Neural cell (in vitro differentiated cells): ENCODE measurements around the gene L3MBTL2. TPM values are rescaled to one million over a fixed set of nuclear protein-coding genes. Genes with fewer than 3 reads are reported as not detected.

ENCODE experiments used
- H2AFZ ChIP-seq: fragments of 200-600, 300-800 bp; sonication (generic), shearing (Covaris generic); 2 replicates; pipeline ENCODE4 v1.6.0; 2014; ENCODE audit warnings: low read depth, mild to moderate bottlenecking, antibody characterized with exemption, low read length, moderate library complexity
- H3F3A ChIP-seq: fragments of 200-600 bp; shearing (Covaris generic); 2 replicates; pipeline ENCODE4 v1.6.1; 2016; ENCODE audit warnings: mild to moderate bottlenecking, moderate library complexity, mixed read lengths, antibody characterized with exemption, low read length; ENCODE audit not compliant: insufficient read depth, poor library complexity, severe bottlenecking
- H3K27ac ChIP-seq: fragments of 200-600, 300-800 bp; sonication (generic), shearing (Covaris generic); 2 replicates; pipeline ENCODE4 v1.5.1; 2014; ENCODE audit warnings: mild to moderate bottlenecking, low read length, moderate library complexity
- H3K27me3 ChIP-seq: fragments of 300-800, 200-600 bp; sonication (generic), shearing (Covaris generic); 2 replicates; pipeline ENCODE4 v1.6.0; 2014; ENCODE audit warnings: mild to moderate bottlenecking, low read depth, low read length, moderate library complexity; ENCODE audit not compliant: insufficient read depth
- H3K36me3 ChIP-seq: fragments of 300-800, 200-600 bp; sonication (generic), shearing (Covaris generic); 2 replicates; pipeline ENCODE4 v1.5.1; 2014; ENCODE audit warnings: mild to moderate bottlenecking, antibody characterized with exemption, low read length, moderate library complexity; ENCODE audit not compliant: insufficient read depth
- H3K4me2 ChIP-seq: fragments of 300-800, 200-600 bp; sonication (generic), shearing (Covaris generic); 2 replicates; pipeline ENCODE4 v1.6.0; 2014; ENCODE audit warnings: mild to moderate bottlenecking, low read length
- H3K4me3 ChIP-seq: fragments of 300-800, 200-600 bp; sonication (generic), shearing (Covaris generic); 2 replicates; pipeline ENCODE4 v1.5.1; 2014; ENCODE audit warnings: mild to moderate bottlenecking, low read length, moderate library complexity
- H3K79me2 ChIP-seq: fragments of 200-600 bp; shearing (Covaris generic); replicated peaks from 2 replicates; pipeline ENCODE4 v1.6.0; 2014; ENCODE audit warnings: mild to moderate bottlenecking, low read length, moderate library complexity; ENCODE audit not compliant: insufficient read depth
- H3K9ac ChIP-seq: fragments of 300-800, 200-600 bp; sonication (generic), shearing (Covaris generic); 2 replicates; pipeline ENCODE4 v1.6.1; 2016; ENCODE audit warnings: mild to moderate bottlenecking, low read length, mixed read lengths
- H3K9me2 ChIP-seq: fragments of 200-600 bp; shearing (Covaris generic); 2 replicates; pipeline ENCODE4 v1.6.1; 2016; ENCODE audit warnings: mild to moderate bottlenecking, low read length, mixed read lengths; ENCODE audit not compliant: insufficient read depth
- H3K9me3 ChIP-seq: fragments of 200-600, 300-800 bp; sonication (generic), shearing (Covaris generic); 2 replicates; pipeline ENCODE4 v1.6.1; 2016; ENCODE audit warnings: mild to moderate bottlenecking, mixed run types, low read length, moderate library complexity, mixed read lengths
- H4K20me1 ChIP-seq: fragments of 200-600 bp; shearing (Covaris generic); 2 replicates; pipeline ENCODE4 v1.6.1; 2016; ENCODE audit warnings: mild to moderate bottlenecking, mixed run types; ENCODE audit not compliant: insufficient read depth
- CTCF ChIP-seq: fragments of 450-650 bp; IDR thresholded peaks from 2 replicates; pipeline ENCODE4 v1.5.1; 2014; ENCODE audit warnings: antibody characterized with exemption, mild to moderate bottlenecking, moderate library complexity; ENCODE audit not compliant: poor library complexity, severe bottlenecking
- EP300 ChIP-seq: fragments of 450-650 bp; conservative IDR thresholded peaks from 2 replicates; pipeline ENCODE4 v1.6.1; 2014; ENCODE audit warnings: antibody characterized with exemption, mild to moderate bottlenecking, moderate library complexity; ENCODE audit not compliant: poor library complexity, severe bottlenecking
- EZH2 ChIP-seq: fragments of 200-600, 300-800 bp; shearing (Covaris generic), sonication (generic); IDR thresholded peaks from 2 replicates; pipeline ENCODE4 v1.6.1; 2014; ENCODE audit warnings: antibody characterized with exemption, low read length, borderline replicate concordance, mild to moderate bottlenecking; ENCODE audit not compliant: insufficient read depth, poor library complexity, severe bottlenecking
- MXI1 ChIP-seq: fragments of 450-650 bp; conservative IDR thresholded peaks from 2 replicates; pipeline ENCODE4 v1.6.1; 2014; ENCODE audit warnings: antibody characterized with exemption, mild to moderate bottlenecking; ENCODE audit not compliant: poor library complexity, severe bottlenecking
- POLR2AphosphoS5 ChIP-seq: IDR thresholded peaks from 2 replicates; pipeline ENCODE4 v1.6.1; 2012
- RAD21 ChIP-seq: fragments of 450-650 bp; conservative IDR thresholded peaks from 2 replicates; pipeline ENCODE4 v1.6.1; 2014; ENCODE audit warnings: antibody characterized with exemption, mild to moderate bottlenecking, moderate library complexity
- SMC3 ChIP-seq: fragments of 450-650 bp; conservative IDR thresholded peaks from 2 replicates; pipeline ENCODE4 v1.6.1; 2014; ENCODE audit warnings: antibody characterized with exemption, mild to moderate bottlenecking, moderate library complexity; ENCODE audit not compliant: poor library complexity
- TAF1 ChIP-seq: IDR thresholded peaks from 2 replicates; pipeline ENCODE4 v1.6.1; 2012; ENCODE audit warnings: low read depth
- polyA plus RNA-seq: library from polyadenylated mRNA; depleted of rRNA; stranded (reverse); fragments of >200 nt; gene quantifications from 2 replicates; pipeline ENCODE4 v1.2.3, GENCODE V29; 2014
- TF ChIP-seq, protein P1 (sequence below): IDR thresholded peaks from 2 replicates; pipeline ENCODE4 v1.6.1; 2012; ENCODE audit warnings: borderline replicate concordance

L3MBTL2 gene
- polyA plus RNA-seq, 1 donor from 2014 or later, result 32.5 TPM

DNA sequence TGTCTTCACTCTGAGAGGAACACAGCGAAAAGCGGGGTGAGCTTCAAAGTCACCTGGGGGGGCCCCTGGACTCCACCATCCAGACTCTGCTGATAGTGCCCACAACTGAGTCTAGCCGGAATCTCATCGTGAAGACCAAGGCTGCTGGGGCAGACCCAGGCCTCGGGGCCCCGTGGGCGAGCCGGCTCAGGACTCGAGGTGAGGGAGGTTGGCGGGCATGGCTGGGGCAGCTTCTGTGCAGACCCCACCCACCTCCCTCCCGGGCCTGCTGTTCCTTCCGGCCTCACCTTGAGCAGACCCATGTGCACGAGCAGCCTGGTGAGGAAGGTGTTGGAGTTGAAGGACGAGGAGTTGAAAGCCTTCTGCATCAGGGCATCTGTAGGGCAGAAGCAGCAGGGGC is 44.3 kb downstream of the L3MBTL2 start:
- Histone ChIP-seq H3K27ac (no peak overlapping the region), H3K9me2 (no peaks in the 10 kb centered on the region), H3K36me3 (no peaks in the 10 kb centered on the region)

GRCh38 chr22:41250127-41250526 is 45.0 kb downstream of the L3MBTL2 start:
- no peak for TF ChIP-seq SMC3
- no peak for TF ChIP-seq EZH2
- TF ChIP-seq, protein P1, sequence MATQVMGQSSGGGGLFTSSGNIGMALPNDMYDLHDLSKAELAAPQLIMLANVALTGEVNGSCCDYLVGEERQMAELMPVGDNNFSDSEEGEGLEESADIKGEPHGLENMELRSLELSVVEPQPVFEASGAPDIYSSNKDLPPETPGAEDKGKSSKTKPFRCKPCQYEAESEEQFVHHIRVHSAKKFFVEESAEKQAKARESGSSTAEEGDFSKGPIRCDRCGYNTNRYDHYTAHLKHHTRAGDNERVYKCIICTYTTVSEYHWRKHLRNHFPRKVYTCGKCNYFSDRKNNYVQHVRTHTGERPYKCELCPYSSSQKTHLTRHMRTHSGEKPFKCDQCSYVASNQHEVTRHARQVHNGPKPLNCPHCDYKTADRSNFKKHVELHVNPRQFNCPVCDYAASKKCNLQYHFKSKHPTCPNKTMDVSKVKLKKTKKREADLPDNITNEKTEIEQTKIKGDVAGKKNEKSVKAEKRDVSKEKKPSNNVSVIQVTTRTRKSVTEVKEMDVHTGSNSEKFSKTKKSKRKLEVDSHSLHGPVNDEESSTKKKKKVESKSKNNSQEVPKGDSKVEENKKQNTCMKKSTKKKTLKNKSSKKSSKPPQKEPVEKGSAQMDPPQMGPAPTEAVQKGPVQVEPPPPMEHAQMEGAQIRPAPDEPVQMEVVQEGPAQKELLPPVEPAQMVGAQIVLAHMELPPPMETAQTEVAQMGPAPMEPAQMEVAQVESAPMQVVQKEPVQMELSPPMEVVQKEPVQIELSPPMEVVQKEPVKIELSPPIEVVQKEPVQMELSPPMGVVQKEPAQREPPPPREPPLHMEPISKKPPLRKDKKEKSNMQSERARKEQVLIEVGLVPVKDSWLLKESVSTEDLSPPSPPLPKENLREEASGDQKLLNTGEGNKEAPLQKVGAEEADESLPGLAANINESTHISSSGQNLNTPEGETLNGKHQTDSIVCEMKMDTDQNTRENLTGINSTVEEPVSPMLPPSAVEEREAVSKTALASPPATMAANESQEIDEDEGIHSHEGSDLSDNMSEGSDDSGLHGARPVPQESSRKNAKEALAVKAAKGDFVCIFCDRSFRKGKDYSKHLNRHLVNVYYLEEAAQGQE, result no peak
- TF ChIP-seq CTCF, result no peak
- TF ChIP-seq POLR2AphosphoS5, result no peak
- no peak for TF ChIP-seq EP300
- no peak for TF ChIP-seq MXI1
- no peak for TF ChIP-seq TAF1
- no peak for TF ChIP-seq RAD21
- Histone ChIP-seq H3K4me2 (no peak overlapping the region), H3F3A (no peaks in the 10 kb centered on the region), H3K4me3 (no peak overlapping the region), H3K79me2 (no peaks in the 10 kb centered on the region), H2AFZ (no peak overlapping the region), H3K27me3 (no peaks in the 10 kb centered on the region), H3K36me3 (no peaks in the 10 kb centered on the region), H4K20me1 (no peaks in the 10 kb centered on the region), H3K9me3 (no peaks in the 10 kb centered on the region), H3K9ac (no peak overlapping the region), H3K27ac (no peak overlapping the region), H3K9me2 (no peaks in the 10 kb centered on the region)

More for the DNA sequence above, 44.3 kb downstream of the L3MBTL2 start:
- Histone ChIP-seq H3K79me2 (no peaks in the 10 kb centered on the region), H3K4me3 (no peak overlapping the region), H4K20me1 (no peaks in the 10 kb centered on the region), H3F3A (no peaks in the 10 kb centered on the region), H3K27me3 (no peaks in the 10 kb centered on the region), H3K4me2 (no peak overlapping the region), H3K9me3 (no peaks in the 10 kb centered on the region), H2AFZ (no peak overlapping the region), H3K9ac (no peak overlapping the region)
- TF ChIP-seq CTCF (no peak), SMC3 (no peak), TAF1 (no peak), MXI1 (no peak), EZH2 (no peak), EP300 (no peak), POLR2AphosphoS5 (no peak), RAD21 (no peak)
- TF ChIP-seq, protein P1, result no peak
